Heart left ventricle (tissue), 13 donors: ENCODE measurements around the gene BEND7.

Source experiments
- POLR2A ChIP-seq, 2 donors: fragments of 450-650 bp; IDR thresholded peaks; one replicate each; pipeline ENCODE4 v1.6.1; 2017; ENCODE audit warnings: antibody characterized with exemption in 2 of 2, mild to moderate bottlenecking in 2 of 2, moderate library complexity in 2 of 2
- TF ChIP-seq, protein P1 (sequence below), 12 donors: fragments of 200-600 bp; sonication (generic) in 4 of 12; IDR thresholded peaks; one replicate each; pipeline versions ENCODE4 v1.5.0 to v1.8.0; 2018 to 2022; ENCODE audit warnings: antibody characterized with exemption in 12 of 12, mild to moderate bottlenecking in 5 of 12
- donor health status: ischemic (EF 13 %, LVEDD 7.1; RV severe dilation, severe dysfunction).
- donor health status: DM: no; HTN: yes; CAD: no.
- donor health status: DM: no; HTN: no; CAD: no.
- donor health status: ischemic (EF 25% LVEDD 6.9; RV normal size, moderate dysfunction).
- donor health status: ischemic (EF 25% LVEDD 5.7; RV mildly dilated, moderate dysfunction).
- donor health status: ischemic (EF 35%, LVEDD 5.7; RV mildly dilated, moderate dysfunction).
- donor health status: nonischemic (EF 11% LVEDD 7.7; RV severe dilation, severe dysfunction).
- donor health status: DM: yes; HTN: yes; CAD: no.
- donor health status: PGD.
- donor health status: ischemic (EF 29% LVEDD 5.4; RV normal size, mild dysfunction).
- donor health status: nonischemic (EF 23%, LVEDD 6.1; RV moderate dilation, normal function).

DNA sequence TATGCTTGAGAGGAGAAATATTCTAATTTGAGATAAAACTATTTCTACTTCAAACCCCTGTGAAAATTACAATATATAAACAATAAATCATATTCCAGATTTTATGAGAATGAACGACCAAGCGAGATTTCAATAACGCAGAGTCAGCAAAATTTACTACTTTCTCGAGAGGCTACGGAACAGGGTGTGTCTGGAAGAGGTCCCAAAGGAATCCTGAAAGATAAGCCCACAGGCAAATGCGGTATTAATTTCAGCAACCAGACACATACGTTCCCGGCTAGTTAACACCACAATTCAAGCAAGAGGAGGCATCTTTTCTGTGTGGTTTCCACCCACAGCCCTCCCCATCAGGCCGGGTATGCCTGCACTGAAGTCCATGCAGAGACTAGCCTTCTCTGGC lies 26.4 kb downstream of the BEND7 start:
- TF ChIP-seq, protein P1, sequence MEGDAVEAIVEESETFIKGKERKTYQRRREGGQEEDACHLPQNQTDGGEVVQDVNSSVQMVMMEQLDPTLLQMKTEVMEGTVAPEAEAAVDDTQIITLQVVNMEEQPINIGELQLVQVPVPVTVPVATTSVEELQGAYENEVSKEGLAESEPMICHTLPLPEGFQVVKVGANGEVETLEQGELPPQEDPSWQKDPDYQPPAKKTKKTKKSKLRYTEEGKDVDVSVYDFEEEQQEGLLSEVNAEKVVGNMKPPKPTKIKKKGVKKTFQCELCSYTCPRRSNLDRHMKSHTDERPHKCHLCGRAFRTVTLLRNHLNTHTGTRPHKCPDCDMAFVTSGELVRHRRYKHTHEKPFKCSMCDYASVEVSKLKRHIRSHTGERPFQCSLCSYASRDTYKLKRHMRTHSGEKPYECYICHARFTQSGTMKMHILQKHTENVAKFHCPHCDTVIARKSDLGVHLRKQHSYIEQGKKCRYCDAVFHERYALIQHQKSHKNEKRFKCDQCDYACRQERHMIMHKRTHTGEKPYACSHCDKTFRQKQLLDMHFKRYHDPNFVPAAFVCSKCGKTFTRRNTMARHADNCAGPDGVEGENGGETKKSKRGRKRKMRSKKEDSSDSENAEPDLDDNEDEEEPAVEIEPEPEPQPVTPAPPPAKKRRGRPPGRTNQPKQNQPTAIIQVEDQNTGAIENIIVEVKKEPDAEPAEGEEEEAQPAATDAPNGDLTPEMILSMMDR (IDR thresholded peaks at IDR 0.05) = no peak
- no peak for TF ChIP-seq POLR2A (IDR thresholded peaks at IDR 0.05)
